Aorta (tissue), 5 donors: ENCODE data around the gene CHD5. TPM values are rescaled to one million over a fixed set of nuclear protein-coding genes. Genes with fewer than 3 reads are reported as not detected.

Experiments
- ATAC-seq: fragments of 200-7000 bp; cut with Tn5 transposase; one replicate; pipeline ENCODE4 v1.9.1; 2022; ENCODE audit warnings: moderate library complexity; ENCODE audit not compliant: low FRiP score
- DNase-seq, 2 donors: peaks; one replicate each; pipeline ENCODE4 v3.0.0-alpha.2; 2020
- H3K27ac ChIP-seq, 2 donors: one replicate each; pipeline ENCODE4 v1.5.1; 2013; ENCODE audit warnings: low read length in 2 of 2, mild to moderate bottlenecking in 2 of 2, moderate library complexity in 2 of 2, control low read depth in 1 of 2, inconsistent platforms in 1 of 2, low read depth in 1 of 2
- H3K27me3 ChIP-seq, 2 donors: one replicate each; pipeline ENCODE4 v1.6.1; 2013; ENCODE audit warnings: control low read depth in 1 of 2, low read length in 1 of 2, mild to moderate bottlenecking in 1 of 2, moderate library complexity in 1 of 2; ENCODE audit not compliant: insufficient read depth in 2 of 2, control insufficient read depth in 1 of 2
- H3K36me3 ChIP-seq, 2 donors: one replicate each; pipeline ENCODE4 v1.6.1; 2013; ENCODE audit warnings: control low read depth in 1 of 2, low read length in 1 of 2, mild to moderate bottlenecking in 1 of 2; ENCODE audit not compliant: insufficient read depth in 2 of 2, control insufficient read depth in 1 of 2
- H3K4me1 ChIP-seq, 2 donors: one replicate each; pipeline ENCODE4 v1.6.1; 2013; ENCODE audit warnings: low read length in 2 of 2, control low read depth in 1 of 2, mild to moderate bottlenecking in 1 of 2, moderate library complexity in 1 of 2; ENCODE audit not compliant: insufficient read depth in 2 of 2, control insufficient read depth in 1 of 2
- H3K4me3 ChIP-seq, 2 donors: one replicate each; pipeline ENCODE4 v1.5.1; 2013; ENCODE audit warnings: low read length in 2 of 2, control low read depth in 1 of 2, mild to moderate bottlenecking in 1 of 2
- H3K9me3 ChIP-seq: one replicate; pipeline ENCODE4 v1.6.1; 2013; ENCODE audit warnings: mild to moderate bottlenecking, low read length; ENCODE audit not compliant: control insufficient read depth
- WGBS, 2 donors: extraction: QIAGEN DNeasy Blood & Tissue Kit; methylation state at CpG; one replicate each; pipeline ENCODE4 v1.1.7; 2013; 5-methylcytosine and 5-hydroxymethylcytosine counted together
- intact Hi-C, 2 donors: fragments of 100-400 bp; cut with DNase I; formaldehyde crosslinking; loops; one replicate each; pipeline versions ENCODE4 v1.14.2 to v1.15.0; 2022
- polyA plus RNA-seq, 2 donors: library from polyadenylated mRNA; stranded (reverse); fragments of 200-250 nt; gene quantifications; one replicate each; pipeline ENCODE4 v1.2.3, GENCODE V29; 2013
- total RNA-seq, 2 donors: library from RNA; stranded (reverse); fragmentation: NEBNext Ultra II Directional; extraction: Animal tissue kit (Norgen Biotek cat#: 25700); gene quantifications; one replicate each; pipeline ENCODE4 v1.2.1, GENCODE V29; 2021
- donor health status: healthy with polysubstance abuse.
- donor health status: Bipolar disorder and iron deficiency.
- donor health status: DM: no; HTN: no; CAD: no.
- donor health status: DM: no; HTN: no; CAD: no.
- donor health status: DM: yes; HTN: yes; CAD: no.

CHD5 gene
- total and polyA plus RNA-seq, 4 donors: 0.24 to 2.5 (median 0.32) TPM

- intact Hi-C loops: no loop called here
- Histone ChIP-seq H3K4me1 (no peaks in the 10 kb centered on the region), H3K36me3 (no peaks in the 10 kb centered on the region), H3K9me3 (no peaks in the 10 kb centered on the region), H3K4me3 (no peak overlapping the region), H3K27ac (no peak overlapping the region), H3K27me3 (no peaks in the 10 kb centered on the region)
- WGBS, 2 donors: 88 to 92% methylated on average over 7 of the region's 7 CpGs
- ATAC-seq: no peak
- peak; percentile 19 to 27 for DNase-seq
Measured at GRCh38 chr1:6123083-6123482, 57.0 kb downstream of the CHD5 start.

DNA sequence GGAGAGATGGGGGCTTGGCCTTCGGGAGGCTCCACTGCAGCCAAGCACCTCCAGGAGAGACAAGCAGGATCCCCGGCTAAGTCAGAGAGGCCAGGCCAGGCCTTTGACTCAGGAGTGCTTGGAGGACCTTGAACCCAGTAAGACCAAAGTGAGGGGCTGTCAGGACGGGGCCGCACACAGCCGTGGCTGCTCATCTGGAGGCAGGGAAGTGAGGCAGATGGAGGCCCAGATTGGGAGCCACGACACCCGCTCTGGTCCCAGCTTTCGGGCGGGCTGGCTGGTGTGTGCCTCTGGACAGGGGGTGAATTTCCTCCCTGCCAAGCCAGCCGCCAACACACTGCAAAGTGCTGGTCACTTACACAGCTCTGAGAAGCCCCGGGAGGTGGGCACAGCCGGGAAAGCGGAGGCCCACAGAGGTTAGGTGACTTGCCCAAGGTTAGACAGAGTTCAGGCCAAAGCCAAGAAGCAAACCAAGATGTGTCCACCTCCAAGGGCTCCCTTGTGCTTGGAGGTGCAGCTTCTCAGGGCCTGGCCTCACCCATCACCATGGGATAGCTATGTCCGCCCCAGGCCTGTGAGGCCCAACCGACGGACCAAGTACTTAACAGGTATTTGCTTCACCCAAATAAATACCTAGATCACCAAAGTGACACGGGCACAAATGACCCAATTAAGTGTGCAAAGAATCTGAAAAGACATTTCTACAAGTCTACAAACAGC, 58.3 kb downstream of the CHD5 start:
- intact Hi-C loops: no loop called here
- no peak overlapping the region for H3K4me3 ChIP-seq
- ATAC-seq (no peak), DNase-seq (peak; percentile 40 to 73)
- no peak overlapping the region for H3K27ac ChIP-seq
- no peaks in the 10 kb centered on the region for H3K4me1 ChIP-seq
- H3K36me3 ChIP-seq: no peaks in the 10 kb centered on the region
- 94% methylated on average over 17 of the region's 17 CpGs for WGBS, 2 donors
- H3K9me3 ChIP-seq: no peaks in the 10 kb centered on the region
- no peaks in the 10 kb centered on the region for H3K27me3 ChIP-seq

GRCh38 chr1:6121021-6121421, 59.1 kb downstream of the CHD5 start:
- Histone ChIP-seq H3K9me3 (no peaks in the 10 kb centered on the region), H3K4me3 (no peak overlapping the region), H3K27me3 (no peaks in the 10 kb centered on the region), H3K36me3 (no peaks in the 10 kb centered on the region), H3K4me1 (no peaks in the 10 kb centered on the region), H3K27ac (no peak overlapping the region)
- no peak for ATAC-seq
- WGBS, 2 donors: 88 to 92% methylated on average over 18 of the region's 18 CpGs
- DNase-seq: peak; percentile 30 to 54
- intact Hi-C loops: no loop called here

GRCh38 chr1:6118415-6118814, 61.7 kb downstream of the CHD5 start:
- intact Hi-C loops: no loop called here
- Histone ChIP-seq H3K4me3 (no peak overlapping the region), H3K36me3 (no peaks in the 10 kb centered on the region), H3K9me3 (peaks cover 3% of the 10 kb centered on the region), H3K27me3 (no peaks in the 10 kb centered on the region), H3K27ac (no peak overlapping the region), H3K4me1 (no peaks in the 10 kb centered on the region)
- WGBS, 2 donors: 84 to 97% methylated on average over 3 of the region's 3 CpGs
- no peak for DNase-seq
- no peak for ATAC-seq

DNA sequence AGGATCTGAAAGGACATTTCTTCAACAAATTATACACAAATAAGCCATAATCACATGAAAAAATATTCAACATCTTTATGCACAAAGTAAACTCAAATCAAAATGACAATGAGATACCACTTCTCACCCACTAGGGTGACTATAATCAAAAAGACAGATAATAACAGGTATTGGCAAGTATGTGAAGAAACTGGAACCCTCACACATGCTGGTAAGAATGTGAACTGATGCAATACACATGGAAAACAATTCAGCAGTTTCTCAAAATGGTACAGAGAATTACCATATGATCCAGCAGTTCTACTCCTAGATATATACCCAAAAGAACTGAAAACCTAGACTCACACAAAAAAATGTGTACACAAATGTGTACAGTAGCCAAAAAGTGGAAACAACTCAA, 62.5 kb downstream of the CHD5 start:
- DNase-seq (no peak), ATAC-seq (no peak)
- intact Hi-C loops: no loop called here
- H3K9me3 ChIP-seq: peaks cover 3% of the 10 kb centered on the region
- H3K4me1 ChIP-seq: no peaks in the 10 kb centered on the region
- no peaks in the 10 kb centered on the region for H3K36me3 ChIP-seq
- no peak overlapping the region for H3K27ac ChIP-seq
- H3K27me3 ChIP-seq: no peaks in the 10 kb centered on the region
- no peak overlapping the region for H3K4me3 ChIP-seq

DNA sequence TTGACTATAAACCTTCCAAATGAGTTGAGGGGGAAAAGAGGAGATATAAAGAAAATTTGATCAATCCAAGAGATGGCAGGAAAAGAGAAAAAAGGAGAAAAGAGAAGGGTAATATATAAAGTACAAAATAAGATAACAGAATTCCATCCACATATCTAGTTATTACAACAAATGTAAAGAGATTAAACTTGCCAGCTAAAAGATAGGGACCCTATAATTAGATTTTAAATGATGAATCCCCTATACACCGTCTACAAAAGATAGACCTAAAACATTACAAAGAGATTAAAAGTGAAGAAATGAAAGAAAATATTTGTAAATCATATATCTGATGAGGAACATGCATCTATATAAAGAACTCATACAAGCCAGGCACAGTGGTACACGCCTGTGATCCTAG, 63.1 kb downstream of the CHD5 start:
- DNase-seq (no peak), ATAC-seq (no peak)
- H3K9me3 ChIP-seq: peaks cover 3% of the 10 kb centered on the region
- WGBS, 2 donors: 83 to 85% methylated on average over 2 of the region's 2 CpGs
- H3K4me3 ChIP-seq: no peak overlapping the region
- H3K36me3 ChIP-seq: no peaks in the 10 kb centered on the region
- H3K27ac ChIP-seq: no peak overlapping the region
- intact Hi-C loops: no loop called here
- H3K4me1 ChIP-seq: no peaks in the 10 kb centered on the region
- H3K27me3 ChIP-seq: no peaks in the 10 kb centered on the region

GRCh38 chr1:6116137-6116536, 64.0 kb downstream of the CHD5 start:
- Histone ChIP-seq H3K27ac (no peak overlapping the region), H3K9me3 (peaks cover 3% of the 10 kb centered on the region), H3K4me3 (no peak overlapping the region), H3K4me1 (no peaks in the 10 kb centered on the region), H3K27me3 (no peaks in the 10 kb centered on the region), H3K36me3 (no peaks in the 10 kb centered on the region)
- 9 to 25% methylated on average over 1 of the region's 1 CpG for WGBS, 2 donors
- ATAC-seq: no peak
- intact Hi-C loops: no loop called here
- DNase-seq: no peak

- no peaks in the 10 kb centered on the region for H3K36me3 ChIP-seq
- peak; percentile 29 to 68 for DNase-seq
- WGBS, 2 donors: 92 to 95% methylated on average over 14 of the region's 14 CpGs
- ATAC-seq: no peak
- no peaks in the 10 kb centered on the region for H3K27me3 ChIP-seq
- no peak overlapping the region for H3K27ac ChIP-seq
- intact Hi-C loops: no loop called here
- peaks cover 3% of the 10 kb centered on the region for H3K9me3 ChIP-seq
- no peak overlapping the region for H3K4me3 ChIP-seq
- H3K4me1 ChIP-seq: no peaks in the 10 kb centered on the region
Measured at GRCh38 chr1:6113745-6114144, 66.4 kb downstream of the CHD5 start.

DNA sequence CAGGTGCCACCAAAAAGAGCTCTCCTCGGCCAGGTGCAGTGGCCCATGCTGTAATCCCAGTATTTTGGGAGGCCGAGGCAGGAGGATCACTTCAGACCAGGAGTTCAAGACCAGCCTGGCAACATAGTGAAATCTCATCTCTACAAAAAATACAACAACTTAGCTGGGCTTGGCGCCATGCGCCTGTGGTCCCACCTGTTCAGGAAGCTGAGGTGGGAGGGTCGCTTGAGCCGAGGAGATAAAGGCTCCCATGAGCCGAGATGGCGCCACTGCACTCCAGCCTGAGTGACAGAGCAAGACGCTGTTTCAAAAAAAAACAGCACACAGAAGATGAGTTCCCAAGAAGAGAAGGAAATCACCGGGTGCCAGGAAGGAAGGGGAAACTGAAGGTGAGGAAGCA, 67.0 kb downstream of the CHD5 start:
- ATAC-seq (no peak), DNase-seq (no peak)
- H3K4me1 ChIP-seq: no peaks in the 10 kb centered on the region
- H3K9me3 ChIP-seq: peaks cover 3% of the 10 kb centered on the region
- no peak overlapping the region for H3K27ac ChIP-seq
- intact Hi-C loops: no loop called here
- WGBS, 2 donors: 87 to 89% methylated on average over 10 of the region's 10 CpGs
- no peak overlapping the region for H3K4me3 ChIP-seq
- H3K36me3 ChIP-seq: no peaks in the 10 kb centered on the region
- no peaks in the 10 kb centered on the region for H3K27me3 ChIP-seq
